Activated T-cell treated with anti-CD3 and anti-CD28 coated beads, Interleukin-2, amount 50 U/mL, for 72 hours (primary cell): ENCODE data around the gene TCAIM. TPM values are rescaled to one million over a fixed set of nuclear protein-coding genes. Genes with fewer than 3 reads are reported as not detected.
A peak's percentile ranks its signal among the peaks of the same experiment; 100 is the strongest.

ENCODE experiments used
- ATAC-seq, 2 donors: fragments of 150-1000 bp; cut with Tn5 transposase; replicated peaks in 1 of 2; 2 replicates each; pipeline ENCODE4 v1.10.0; 2021; ENCODE audit warnings: moderate library complexity in 2 of 2, mild to moderate bottlenecking in 1 of 2
- DNase-seq, 2 donors: peaks; one replicate each; pipeline ENCODE4 v3.0.0; 2021 to 2022; ENCODE audit warnings: mixed read lengths in 1 of 2
- H3K27ac Mint-ChIP-seq: one replicate; pipeline ENCODE4 v1.8.0; 2022; ENCODE audit warnings: mild to moderate bottlenecking, moderate library complexity, mixed read lengths
- H3K27me3 Mint-ChIP-seq: one replicate; pipeline ENCODE4 v1.8.0; 2022; ENCODE audit warnings: low read depth, mixed read lengths
- H3K36me3 Mint-ChIP-seq, 2 donors: one replicate each; pipeline ENCODE4 v1.8.0; 2022; ENCODE audit warnings: mixed read lengths in 2 of 2, mild to moderate bottlenecking in 1 of 2; ENCODE audit not compliant: insufficient read depth in 2 of 2
- H3K4me1 Mint-ChIP-seq: one replicate; pipeline ENCODE4 v1.8.0; 2022; ENCODE audit warnings: low read depth, mixed read lengths
- H3K4me3 Mint-ChIP-seq, 2 donors: one replicate each; pipeline ENCODE4 v1.8.0; 2022; ENCODE audit warnings: mild to moderate bottlenecking in 2 of 2, mixed read lengths in 2 of 2, moderate library complexity in 2 of 2
- H3K9me3 Mint-ChIP-seq, 2 donors: one replicate each; pipeline ENCODE4 v1.8.0; 2022; ENCODE audit warnings: mixed read lengths in 2 of 2
- total RNA-seq, 2 donors: library from RNA; stranded (reverse); gene quantifications; one replicate each; pipeline ENCODE4 v1.2.3, GENCODE V29; 2022

The TCAIM gene
- 10 to 100 TPM; 23.4 to 25.3 TPM for total RNA-seq

GRCh38 chr3:44338010-44338827 is at the start of gene TCAIM:
Gene TCAIM, plus strand, starts transcription at chr3:44338766. Its CDS starts 16,017 bp downstream, at chr3:44354783.
- peak; percentile 95 for ATAC-seq
- H3K4me3 Mint-ChIP-seq, result peak within 1 kb of the TSS; percentile 96 to 98
- H3K9me3 Mint-ChIP-seq, result no peaks in the 10 kb centered on the region
- H3K27me3 Mint-ChIP-seq, result peaks cover 13% of the 10 kb centered on the region
- H3K36me3 Mint-ChIP-seq, result peaks cover 0 to 4% of the 10 kb centered on the region in 2 donors
- peak; percentile 98 to 99 for DNase-seq
- peaks cover 28% of the 10 kb centered on the region for H3K4me1 Mint-ChIP-seq
- peak within 1 kb of the TSS; percentile 98 for H3K27ac Mint-ChIP-seq

GRCh38 chr3:44289882-44290462 is 48.6 kb upstream of the TCAIM start:
- H3K27me3 Mint-ChIP-seq, result peaks cover 27% of the 10 kb centered on the region

GRCh38 chr3:44292276-44292675 is 46.3 kb upstream of the TCAIM start:
- no peak overlapping the region for H3K27ac Mint-ChIP-seq
- H3K4me3 Mint-ChIP-seq, result no peak overlapping the region
- H3K36me3 Mint-ChIP-seq, result no peaks in the 10 kb centered on the region
- H3K4me1 Mint-ChIP-seq, result no peaks in the 10 kb centered on the region
- H3K9me3 Mint-ChIP-seq, result no peaks in the 10 kb centered on the region
- ATAC-seq (no peak), DNase-seq (no peak)
- H3K27me3 Mint-ChIP-seq, result peaks cover 38% of the 10 kb centered on the region

More at GRCh38 chr3:44289882-44290462, 48.6 kb upstream of the TCAIM start:
- ATAC-seq, result no peak
- Mint-ChIP-seq H3K9me3 (no peaks in the 10 kb centered on the region), H3K4me3 (no peak overlapping the region), H3K27ac (no peak overlapping the region), H3K4me1 (no peaks in the 10 kb centered on the region), H3K36me3 (no peaks in the 10 kb centered on the region)
- DNase-seq, result no peak

GRCh38 chr3:44292947-44293346 is 45.6 kb upstream of the TCAIM start:
- Mint-ChIP-seq H3K9me3 (no peaks in the 10 kb centered on the region), H3K27me3 (peaks cover 42% of the 10 kb centered on the region), H3K4me1 (no peaks in the 10 kb centered on the region), H3K4me3 (no peak overlapping the region), H3K27ac (no peak overlapping the region), H3K36me3 (no peaks in the 10 kb centered on the region)
- DNase-seq (no peak), ATAC-seq (no peak)

DNA sequence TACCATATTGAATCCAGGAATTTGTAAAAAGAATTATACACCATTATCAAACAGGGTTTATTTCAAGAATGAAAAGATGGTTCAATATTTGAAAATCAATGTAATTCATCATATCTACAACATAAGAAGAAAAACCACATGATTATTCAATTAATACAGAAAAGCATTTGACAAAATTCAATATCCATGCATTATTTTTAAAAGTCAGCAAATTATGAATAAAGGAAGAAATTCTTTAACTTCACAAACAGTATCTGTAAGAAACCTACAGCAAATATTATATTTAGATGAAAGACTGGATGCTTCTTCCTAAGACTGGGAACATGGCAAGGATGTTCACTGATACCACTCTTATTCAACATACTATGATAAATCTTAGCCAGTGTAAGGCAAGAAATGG is 41.3 kb upstream of the TCAIM start:
- Mint-ChIP-seq H3K27ac (no peak overlapping the region), H3K9me3 (no peaks in the 10 kb centered on the region), H3K36me3 (no peaks in the 10 kb centered on the region), H3K4me3 (no peak overlapping the region), H3K4me1 (peaks cover 9% of the 10 kb centered on the region), H3K27me3 (peaks cover 26% of the 10 kb centered on the region)
- DNase-seq (no peak), ATAC-seq (no peak)

- DNase-seq, result no peak
- Mint-ChIP-seq H3K27me3 (peaks cover 14% of the 10 kb centered on the region), H3K4me1 (peaks cover 9% of the 10 kb centered on the region), H3K36me3 (no peaks in the 10 kb centered on the region), H3K27ac (no peak overlapping the region), H3K4me3 (no peak overlapping the region), H3K9me3 (no peaks in the 10 kb centered on the region)
- peak; percentile 29 to 44 for ATAC-seq
Measured at GRCh38 chr3:44301746-44302145, 36.8 kb upstream of the TCAIM start.

DNA sequence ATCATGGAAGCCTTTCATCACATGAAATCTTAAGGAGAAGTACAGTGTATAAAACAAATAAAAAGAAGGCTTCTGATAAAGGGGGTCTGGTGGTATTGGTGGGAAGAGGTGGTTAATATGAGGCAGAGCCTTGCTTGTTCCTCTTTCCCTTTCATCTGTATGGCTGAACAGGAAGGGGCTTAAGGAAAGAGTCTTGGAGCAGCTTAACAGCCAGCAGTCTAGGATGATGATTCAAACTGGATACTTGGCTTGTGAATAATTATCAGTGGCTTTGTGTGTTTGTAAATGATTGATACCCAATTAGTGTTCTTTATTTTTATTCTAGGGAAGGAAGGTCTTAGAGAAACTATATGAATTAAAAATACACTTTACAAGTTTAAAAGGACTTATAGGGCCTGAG is 29.1 kb upstream of the TCAIM start:
- ATAC-seq (no peak), DNase-seq (no peak)
- no peaks in the 10 kb centered on the region for H3K9me3 Mint-ChIP-seq
- peaks cover 0 to 1% of the 10 kb centered on the region in 2 donors for H3K36me3 Mint-ChIP-seq
- H3K27me3 Mint-ChIP-seq, result peaks cover 6% of the 10 kb centered on the region
- no peaks in the 10 kb centered on the region for H3K4me1 Mint-ChIP-seq
- H3K4me3 Mint-ChIP-seq, result no peak overlapping the region
- no peak overlapping the region for H3K27ac Mint-ChIP-seq

GRCh38 chr3:44318891-44319311 is 19.7 kb upstream of the TCAIM start:
- H3K27me3 Mint-ChIP-seq, result peaks cover 8% of the 10 kb centered on the region
- ATAC-seq (no peak), DNase-seq (no peak)
- no peaks in the 10 kb centered on the region for H3K9me3 Mint-ChIP-seq
- H3K36me3 Mint-ChIP-seq, result no peaks in the 10 kb centered on the region
- H3K4me3 Mint-ChIP-seq, result no peak overlapping the region
- H3K27ac Mint-ChIP-seq, result no peak overlapping the region
- no peaks in the 10 kb centered on the region for H3K4me1 Mint-ChIP-seq

DNA sequence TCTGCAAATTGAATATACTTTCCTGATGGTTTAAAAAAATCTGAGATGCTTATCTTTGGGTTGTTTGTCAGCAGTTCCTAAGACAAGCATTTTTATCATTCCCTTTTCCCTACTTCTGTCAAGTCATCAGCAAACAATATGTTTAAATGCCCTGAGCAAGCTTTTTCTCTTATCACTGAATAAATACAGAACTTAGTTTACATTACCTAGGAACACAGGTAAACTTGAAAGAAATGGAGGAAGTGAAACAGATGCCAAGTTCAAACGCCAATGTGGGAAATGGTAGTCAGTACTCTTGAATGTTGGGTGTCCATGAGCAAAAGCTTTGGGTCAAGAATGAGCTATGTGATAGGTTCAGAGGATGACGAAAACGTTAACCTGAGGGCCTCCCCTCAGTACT is 17.2 kb upstream of the TCAIM start:
- no peak overlapping the region for H3K4me3 Mint-ChIP-seq

GRCh38 chr3:44323341-44323955 is 15.1 kb upstream of the TCAIM start:
- H3K4me3 Mint-ChIP-seq, result no peak overlapping the region
- H3K36me3 Mint-ChIP-seq, result no peaks in the 10 kb centered on the region
- no peaks in the 10 kb centered on the region for H3K4me1 Mint-ChIP-seq
- DNase-seq (peak; percentile 51 to 54), ATAC-seq (no peak)
- no peaks in the 10 kb centered on the region for H3K9me3 Mint-ChIP-seq
- peaks cover 6% of the 10 kb centered on the region for H3K27me3 Mint-ChIP-seq
- H3K27ac Mint-ChIP-seq, result no peak overlapping the region

More for the DNA sequence above, 17.2 kb upstream of the TCAIM start:
- no peaks in the 10 kb centered on the region for H3K36me3 Mint-ChIP-seq
- ATAC-seq (no peak), DNase-seq (no peak)
- H3K27ac Mint-ChIP-seq, result no peak overlapping the region
- peaks cover 6% of the 10 kb centered on the region for H3K27me3 Mint-ChIP-seq
- H3K4me1 Mint-ChIP-seq, result no peaks in the 10 kb centered on the region
- H3K9me3 Mint-ChIP-seq, result no peaks in the 10 kb centered on the region

DNA sequence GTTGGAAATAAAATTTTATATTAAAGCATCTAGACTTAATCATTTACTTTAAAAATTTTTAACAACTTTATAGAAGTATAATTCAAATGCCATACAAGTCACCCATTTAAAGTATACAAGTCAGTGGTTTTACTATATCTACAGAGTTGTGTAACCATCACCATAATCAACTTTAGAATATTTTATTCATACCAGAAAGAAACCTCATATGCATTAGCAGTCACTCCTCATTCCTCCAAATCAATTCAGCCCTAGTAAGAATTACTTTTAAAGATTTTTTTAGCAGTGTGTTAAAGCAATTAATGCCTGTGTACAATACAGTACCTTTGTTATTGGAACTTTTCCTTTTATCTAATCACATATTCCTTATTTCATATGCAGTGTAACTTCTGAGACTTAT is 14.0 kb upstream of the TCAIM start:
- Mint-ChIP-seq H3K27me3 (peaks cover 6% of the 10 kb centered on the region), H3K4me1 (no peaks in the 10 kb centered on the region), H3K36me3 (no peaks in the 10 kb centered on the region), H3K27ac (no peak overlapping the region), H3K9me3 (no peaks in the 10 kb centered on the region), H3K4me3 (no peak overlapping the region)
- ATAC-seq (no peak), DNase-seq (no peak)

DNA sequence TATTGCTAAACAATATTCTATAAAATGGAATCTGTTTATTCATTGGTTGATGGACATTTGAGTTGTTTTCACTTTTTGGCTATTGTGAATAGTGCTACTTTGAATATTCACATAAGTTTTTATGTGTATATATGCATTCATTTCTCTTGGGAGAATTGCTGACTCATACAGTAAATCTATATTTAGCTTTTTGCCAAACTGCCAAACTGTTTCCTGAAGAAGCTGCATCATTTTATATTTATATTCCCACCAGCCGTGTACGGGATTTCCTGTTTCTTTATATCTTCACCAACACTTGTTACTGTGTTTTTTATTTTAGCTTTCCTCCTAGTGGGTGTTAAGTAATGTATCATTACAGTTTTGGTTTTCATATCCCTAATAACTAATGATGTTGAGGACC is 12.5 kb upstream of the TCAIM start:
- H3K27ac Mint-ChIP-seq, result no peak overlapping the region

DNA sequence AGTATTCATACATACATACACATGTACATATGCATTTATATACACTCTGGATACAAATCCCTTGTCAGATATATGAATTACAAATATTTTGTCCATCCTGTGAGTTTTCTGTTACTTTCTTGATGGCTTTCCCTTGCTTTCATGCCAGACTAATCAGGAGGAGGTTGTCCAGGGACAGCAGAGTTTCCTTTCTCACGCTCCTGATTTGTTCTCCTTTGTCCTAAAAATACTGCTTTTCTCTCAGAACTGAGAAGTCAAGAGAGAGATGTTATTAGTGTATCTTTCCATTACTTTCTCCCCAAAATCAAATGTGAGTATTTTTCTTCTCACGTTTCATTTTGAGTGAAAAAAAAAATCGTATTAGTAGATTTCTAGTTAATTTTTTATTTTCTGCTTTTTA is 12.1 kb upstream of the TCAIM start:
- Mint-ChIP-seq H3K36me3 (no peaks in the 10 kb centered on the region), H3K9me3 (no peaks in the 10 kb centered on the region), H3K4me1 (no peaks in the 10 kb centered on the region), H3K4me3 (no peak overlapping the region), H3K27ac (no peak overlapping the region), H3K27me3 (peaks cover 6% of the 10 kb centered on the region)
- DNase-seq (no peak), ATAC-seq (no peak)

More for the DNA sequence above, 12.5 kb upstream of the TCAIM start:
- no peaks in the 10 kb centered on the region for H3K4me1 Mint-ChIP-seq
- no peak for ATAC-seq
- no peak for DNase-seq
- no peaks in the 10 kb centered on the region for H3K9me3 Mint-ChIP-seq
- no peak overlapping the region for H3K4me3 Mint-ChIP-seq
- H3K36me3 Mint-ChIP-seq, result no peaks in the 10 kb centered on the region
- H3K27me3 Mint-ChIP-seq, result peaks cover 6% of the 10 kb centered on the region
